ENCODE data around the gene TIMP2.
A peak's percentile ranks its signal among the peaks of the same experiment; 100 is the strongest.
"Not testable (repeated sequence)": the region's sequence is repeated elsewhere in the genome, so short reads cannot be mapped to it uniquely, and the experiment has no call there.

TIMP2 gene

DNA sequence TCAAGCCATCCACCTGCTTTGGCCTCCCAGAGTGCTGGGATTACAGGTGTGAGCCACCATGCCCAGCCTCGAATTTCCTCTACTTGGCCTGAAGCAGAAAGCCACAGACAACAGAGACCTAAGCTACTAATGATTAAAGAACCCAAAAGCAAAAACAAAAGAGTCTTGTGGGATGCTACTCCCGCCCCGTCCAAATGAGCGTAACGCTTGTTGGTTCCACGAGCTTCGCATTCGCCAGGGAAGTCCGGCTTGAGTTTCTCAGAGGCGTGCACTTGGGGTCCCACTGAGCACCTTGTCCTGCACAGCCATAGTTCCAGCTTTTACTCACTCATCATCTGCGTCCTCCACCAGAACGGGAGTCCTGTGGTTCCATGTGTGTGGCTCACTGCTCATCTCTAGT, 38.2 kb downstream of the TIMP2 start:
- no peak for ATAC-seq

DNA sequence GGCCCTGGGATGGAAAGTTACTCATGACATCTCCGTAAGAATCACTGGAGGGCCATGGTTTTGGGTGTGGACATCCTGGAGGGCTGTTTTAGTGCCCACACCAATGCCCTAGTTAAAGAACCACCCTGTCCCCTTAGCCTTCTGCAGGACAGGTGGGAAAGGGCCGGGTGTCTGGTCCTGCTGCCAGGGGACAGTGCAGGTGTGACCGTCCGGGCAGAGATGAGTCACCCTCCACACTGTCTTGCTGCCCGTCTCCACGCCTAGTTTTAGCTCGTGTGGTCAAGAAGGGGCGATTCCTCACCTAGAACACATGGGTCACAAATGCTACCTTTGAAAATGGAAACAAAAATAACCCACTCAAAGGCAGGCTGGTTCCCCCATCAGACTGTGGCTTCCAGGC, 39.2 kb downstream of the TIMP2 start:
- ATAC-seq = no peak

DNA sequence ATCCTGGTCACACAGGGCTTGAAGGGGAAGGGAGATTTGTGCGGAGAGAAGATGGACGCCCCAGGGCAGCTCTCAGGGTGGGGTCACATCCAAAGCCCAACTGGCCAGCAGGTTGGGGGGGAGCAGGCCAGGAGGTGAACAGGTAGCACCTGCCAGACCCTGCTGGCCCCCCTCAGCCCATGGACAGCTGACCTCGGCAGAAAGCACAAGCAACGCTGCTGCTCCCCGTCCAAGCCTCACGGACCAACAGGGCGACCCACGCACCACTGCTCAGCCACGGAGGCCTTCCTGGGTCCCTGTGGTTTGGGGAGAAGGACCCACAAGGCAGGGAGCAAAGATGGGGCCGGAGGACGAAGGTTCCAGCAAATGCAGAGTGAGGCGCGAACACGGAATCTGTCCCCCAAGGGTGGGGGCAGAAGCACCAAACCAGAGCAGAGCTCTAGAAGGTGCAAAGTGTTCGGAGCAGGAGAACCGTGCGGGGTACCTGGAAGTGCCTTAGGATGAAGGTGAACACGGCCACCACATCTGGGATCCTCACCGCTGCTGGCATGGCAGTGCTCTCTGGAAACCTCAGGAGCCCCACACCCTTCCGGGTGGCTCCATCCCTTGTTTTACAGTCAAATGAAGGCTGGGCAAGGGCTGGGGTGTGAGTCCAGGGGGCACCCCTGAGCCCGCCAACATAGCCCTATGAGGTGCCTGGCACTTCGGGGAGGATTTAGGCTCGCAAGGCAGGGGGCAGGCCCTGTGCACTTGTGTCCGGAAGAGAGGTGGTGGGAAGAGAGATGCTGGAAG, 40.1 kb downstream of the TIMP2 start:
- ATAC-seq = no peak

DNA sequence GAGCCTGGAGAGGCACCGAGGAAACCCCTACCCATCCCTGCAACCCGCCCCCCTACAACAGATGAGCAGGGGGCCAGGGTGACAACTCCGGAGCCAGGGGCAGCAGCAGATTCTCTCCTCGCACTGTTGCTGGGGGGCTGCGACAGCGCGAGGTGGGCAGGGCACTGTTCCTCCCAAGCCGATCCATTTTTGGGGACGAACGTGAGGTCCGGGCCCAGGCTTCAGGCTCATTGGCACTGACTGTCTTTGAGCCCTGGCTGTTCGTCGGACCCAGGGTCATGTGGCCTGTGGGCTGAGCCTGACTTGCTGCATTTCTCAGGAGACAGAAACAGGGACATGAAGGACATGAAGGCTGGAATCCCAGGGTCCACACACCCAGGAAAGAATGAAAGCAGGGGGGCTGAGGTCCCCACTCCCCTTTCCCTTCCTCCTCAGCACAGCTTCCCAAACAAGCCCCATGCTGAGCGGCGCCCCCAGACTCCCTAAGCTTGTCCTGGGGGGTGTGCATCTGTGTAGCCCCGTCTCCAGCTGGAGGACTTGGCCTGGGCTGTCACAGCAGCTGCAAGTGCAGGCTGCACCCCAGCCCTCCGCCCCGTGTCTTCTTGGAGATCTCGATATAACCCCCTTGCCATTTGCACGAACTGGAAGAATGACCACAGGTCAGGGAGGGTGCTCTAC, 40.9 kb downstream of the TIMP2 start:
- ATAC-seq = no peak

DNA sequence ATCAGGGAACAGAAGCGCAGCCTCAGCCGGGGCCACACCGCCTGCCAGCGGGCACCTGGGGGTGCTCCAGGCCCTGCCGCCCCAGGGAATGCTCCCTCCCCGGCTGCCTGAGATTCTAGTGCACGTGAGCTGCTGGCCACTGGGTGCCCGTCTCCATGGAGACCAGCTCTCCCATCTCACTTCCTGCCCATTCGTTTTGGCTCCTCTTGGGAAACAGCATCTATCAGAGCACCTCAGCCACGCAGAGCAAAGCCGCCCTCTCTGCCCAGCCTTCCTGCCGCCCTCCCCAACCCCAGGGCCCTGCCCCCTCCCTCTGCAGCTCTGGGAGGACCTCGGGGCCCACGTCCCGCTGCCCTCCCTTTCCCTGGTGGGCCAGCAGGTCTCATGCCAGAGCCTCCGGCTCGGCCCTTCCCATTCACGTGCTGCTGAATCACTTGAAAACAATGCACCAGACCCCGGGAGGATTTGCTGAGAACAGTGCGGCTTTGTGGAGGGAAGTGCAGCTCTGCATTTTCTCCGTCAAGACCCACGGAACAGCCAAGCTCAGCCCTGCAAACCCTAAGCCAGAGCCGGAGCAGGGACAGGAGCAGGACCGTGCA, 41.6 kb downstream of the TIMP2 start:
- no peak for ATAC-seq

- ATAC-seq = peak; percentile 21 to 36
Measured at GRCh38 chr17:78883089-78883532, 42.1 kb downstream of the TIMP2 start.

- no peak for ATAC-seq
Measured at GRCh38 chr17:78882540-78883088, 42.6 kb downstream of the TIMP2 start.

GRCh38 chr17:78879635-78880186, 45.5 kb downstream of the TIMP2 start:
- ATAC-seq = peak; percentile 56 to 58

- no peak for ATAC-seq
Measured at GRCh38 chr17:78878871-78879527, 46.2 kb downstream of the TIMP2 start.

DNA sequence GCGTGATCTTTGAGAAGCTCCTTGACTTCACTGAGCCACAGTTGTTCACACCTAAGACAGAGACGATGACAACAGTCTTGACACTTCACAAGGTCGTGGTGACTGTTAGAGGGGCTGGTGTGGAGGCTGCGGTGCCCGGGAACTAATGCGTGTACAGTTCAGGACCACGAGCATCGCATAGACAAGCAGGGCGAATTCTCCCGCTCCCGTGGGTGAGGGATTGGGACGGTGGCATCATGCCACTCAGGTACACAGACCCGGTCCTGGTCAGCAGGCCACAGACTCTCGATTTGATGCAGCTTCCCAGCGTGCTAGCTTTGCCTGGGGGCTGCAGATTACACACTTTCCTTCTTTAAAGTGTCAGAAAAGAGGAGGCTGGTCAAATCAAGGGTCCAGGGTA, 46.9 kb downstream of the TIMP2 start:
- no peak for ATAC-seq

DNA sequence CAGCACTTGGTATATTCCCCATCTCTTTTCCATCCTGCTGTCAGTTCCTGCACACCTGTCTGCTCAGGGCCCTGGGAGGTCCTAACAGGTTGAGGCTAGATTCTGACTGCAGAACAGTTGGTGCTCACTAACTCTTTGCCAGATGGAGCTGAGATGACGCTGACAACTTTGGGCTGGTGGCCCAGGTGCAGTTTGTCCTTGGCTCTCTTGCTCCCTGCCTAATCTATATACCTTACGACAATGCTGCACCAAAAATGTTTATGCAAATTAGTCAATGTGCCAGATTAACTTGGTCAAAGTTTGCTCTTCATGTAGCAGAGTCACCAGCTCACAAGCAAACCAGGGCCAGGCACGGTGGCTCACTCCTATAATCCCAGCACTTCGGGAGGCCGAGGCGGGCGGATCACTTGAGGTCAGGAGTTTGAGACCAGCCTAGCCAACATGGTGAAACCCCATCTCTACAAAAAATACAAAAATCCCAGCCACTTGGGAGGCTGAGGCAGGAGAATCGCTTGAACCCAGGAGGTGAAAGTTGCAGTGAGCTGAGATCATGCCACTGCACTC, 48.2 kb downstream of the TIMP2 start:
- not testable (repeated sequence) for ATAC-seq

GRCh38 chr17:78876094-78876597, 49.0 kb downstream of the TIMP2 start:
- no peak for ATAC-seq

DNA sequence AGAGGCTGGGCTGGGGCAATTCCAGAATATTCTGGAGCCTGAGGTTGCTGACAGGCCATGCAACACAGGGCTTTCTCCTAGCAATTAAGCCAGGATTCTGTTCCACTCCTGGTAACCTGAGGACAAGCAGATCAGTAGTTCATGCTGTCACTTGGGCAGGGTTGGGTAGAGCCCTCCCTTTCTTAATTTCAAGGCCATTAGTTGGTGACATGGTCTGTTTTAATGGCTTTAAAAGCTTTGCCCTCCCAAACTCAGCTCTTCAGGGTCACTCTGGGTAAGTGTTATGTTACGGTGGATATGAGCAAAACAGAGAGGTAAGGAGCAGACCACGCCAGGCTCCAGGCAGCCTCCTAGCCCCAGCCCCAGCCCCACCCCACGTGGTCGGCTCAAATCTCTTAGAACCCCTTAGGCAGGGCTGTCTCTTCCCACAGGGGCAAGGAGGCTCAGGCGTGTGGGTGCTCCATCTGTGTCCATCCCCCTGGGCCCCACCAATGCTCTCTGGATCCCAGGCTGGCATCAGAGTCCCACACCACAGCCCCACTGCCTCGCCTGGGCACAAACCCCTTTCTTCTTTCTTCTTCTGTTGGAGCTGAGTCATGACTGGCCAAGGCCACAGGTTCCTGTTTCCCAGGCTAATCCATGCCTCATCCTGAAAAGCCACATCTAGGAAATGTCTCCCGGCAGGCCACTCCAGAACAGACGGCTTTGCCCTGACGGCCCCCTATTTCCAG, 49.7 kb downstream of the TIMP2 start:
- no peak for ATAC-seq

DNA sequence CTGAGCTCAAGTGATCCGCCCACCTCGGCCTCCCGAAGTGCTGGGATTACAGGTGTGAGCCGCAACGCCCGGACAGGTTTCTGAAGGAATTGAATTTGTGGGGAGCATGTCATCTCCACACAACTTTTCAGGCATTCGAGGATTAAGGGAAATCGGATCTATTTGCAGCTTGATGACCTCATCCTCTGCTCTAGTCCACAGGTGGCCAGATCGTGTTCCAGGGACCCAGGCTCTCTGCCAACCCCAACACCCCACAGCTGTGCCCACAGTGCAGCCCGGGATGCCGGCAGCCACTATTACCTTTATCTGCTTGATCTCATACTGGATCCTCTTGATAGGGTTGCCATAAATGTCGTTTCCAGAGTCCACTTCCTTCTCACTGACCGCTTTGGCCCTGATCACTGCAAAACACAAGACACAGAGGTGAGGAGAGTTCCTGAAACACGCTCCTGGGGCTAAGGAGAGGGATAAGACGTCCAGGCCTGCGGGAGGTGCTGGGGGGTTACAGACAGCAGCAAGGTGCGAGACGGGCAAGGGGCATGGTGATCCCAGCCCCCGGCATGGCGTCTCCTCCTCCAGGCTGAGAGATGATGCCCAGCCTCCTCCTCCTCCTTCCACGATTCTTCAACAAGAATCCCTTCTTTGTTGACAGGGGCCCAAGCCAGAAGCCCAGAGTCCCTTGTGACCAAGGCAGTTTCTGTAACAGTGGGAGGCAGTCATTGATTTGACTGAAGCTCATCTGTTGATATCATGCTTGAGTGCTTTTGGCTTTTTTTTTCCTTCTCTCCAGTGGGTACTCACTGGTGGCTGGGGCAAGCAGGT, 51.5 kb downstream of the TIMP2 start:
- no peak for ATAC-seq

DNA sequence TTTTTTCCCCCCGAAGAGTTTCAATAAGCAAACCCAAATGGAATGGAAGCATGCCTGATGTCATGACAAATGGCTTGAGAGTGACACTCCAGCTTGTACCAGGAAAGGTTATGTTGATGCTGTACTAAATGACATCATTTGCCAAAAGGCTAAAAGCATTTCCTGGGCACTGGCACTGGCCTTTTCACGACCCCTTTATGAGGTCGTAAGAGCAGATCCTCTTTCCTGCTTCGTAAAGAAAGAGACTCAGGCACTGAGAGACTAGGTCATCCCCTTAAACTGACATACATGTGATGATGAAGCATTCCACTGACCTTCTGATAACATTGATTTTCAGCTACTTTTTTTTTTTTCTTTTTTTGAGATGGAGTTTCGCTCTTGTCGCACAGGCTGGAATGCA, 52.7 kb downstream of the TIMP2 start:
- ATAC-seq = no peak

DNA sequence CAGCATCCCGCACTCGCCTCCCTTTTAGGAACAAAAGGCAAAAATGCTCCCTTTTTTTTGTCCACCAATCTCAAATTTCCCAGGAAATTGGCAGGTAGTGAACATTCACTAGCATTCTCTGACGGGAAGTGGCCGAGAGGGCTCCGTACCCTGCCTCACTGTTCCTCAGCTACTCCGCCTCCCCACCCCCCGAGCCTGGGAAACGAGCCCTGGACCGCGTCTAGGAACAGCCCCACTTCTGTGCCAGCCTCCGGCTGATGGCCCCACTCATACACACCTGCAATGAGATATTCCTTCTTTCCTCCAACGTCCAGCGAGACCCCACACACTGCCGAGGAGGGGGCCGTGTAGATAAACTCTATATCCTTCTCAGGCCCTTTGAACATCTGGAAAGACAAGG, 54.6 kb downstream of the TIMP2 start:
- no peak for ATAC-seq

- ATAC-seq = no peak
Measured at GRCh38 chr17:78868391-78868790, 56.8 kb downstream of the TIMP2 start.

GRCh38 chr17:78867046-78867445, 58.1 kb downstream of the TIMP2 start:
- ATAC-seq = not testable (repeated sequence)

DNA sequence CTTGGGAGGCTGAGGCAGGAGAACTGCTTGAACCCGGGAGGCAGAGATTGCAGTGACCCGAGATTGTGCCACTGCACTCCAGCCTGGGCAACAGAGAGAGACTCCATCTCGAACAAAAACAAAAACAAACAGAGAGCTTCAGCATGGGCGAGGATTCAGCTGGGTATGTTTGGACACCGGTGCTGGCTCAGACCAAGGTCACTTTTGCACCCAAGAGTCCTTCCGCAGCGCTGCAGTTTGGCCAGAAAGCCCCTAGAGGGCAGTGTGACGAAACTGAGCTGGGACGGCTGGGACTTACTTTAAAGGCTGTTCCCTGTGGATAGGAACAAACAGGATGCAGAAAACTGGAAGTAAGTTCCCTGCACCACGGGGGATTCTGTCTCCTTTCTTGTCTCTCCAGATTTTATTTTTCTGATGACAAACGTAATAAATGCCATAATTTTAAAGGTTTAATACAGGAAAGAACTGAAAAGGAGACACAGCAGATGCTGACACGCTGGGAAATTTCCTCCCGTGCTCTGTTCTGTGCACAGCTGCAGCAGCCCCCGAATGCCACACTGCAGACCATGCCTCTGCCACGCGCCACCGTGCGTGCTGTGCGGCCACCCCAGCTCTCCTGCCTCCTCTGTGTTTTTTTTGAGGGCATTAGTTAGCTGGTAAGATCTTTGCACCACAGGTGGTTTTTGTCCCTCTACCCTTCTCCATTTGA, 59.4 kb downstream of the TIMP2 start:
- ATAC-seq = no peak

DNA sequence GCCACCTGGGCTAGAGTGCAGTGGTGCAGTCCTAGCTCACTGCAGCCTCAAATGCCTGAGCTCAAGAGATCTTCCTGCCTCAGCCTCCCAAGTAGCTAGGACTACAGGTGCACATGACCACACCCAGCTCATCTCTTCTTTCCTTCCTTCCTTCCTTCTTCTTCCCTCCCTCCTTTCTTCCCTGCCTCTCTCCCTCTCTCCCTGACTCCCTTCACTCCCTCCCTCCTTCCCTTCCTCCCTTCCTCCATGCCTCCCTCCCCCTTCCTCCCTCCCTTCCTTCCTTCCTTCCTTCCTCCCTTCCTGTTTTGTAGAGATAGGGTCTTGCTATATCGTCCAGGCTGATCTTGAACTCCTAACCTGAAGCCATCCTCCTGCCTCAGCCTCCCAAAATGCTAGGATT, 61.1 kb downstream of the TIMP2 start:
- ATAC-seq = no peak

Measured in activated CD4-positive, CD25-positive, alpha-beta regulatory T cell treated with anti-CD3 and anti-CD28 coated beads, Interleukin-2, amount 50 U/mL, for 24 hours (primary cell).